H9 (cell line): Measurements from ENCODE around the gene PAM. TPM values are rescaled to one million over a fixed set of nuclear protein-coding genes. Genes with fewer than 3 reads are reported as not detected.

Experiments
- DNase-seq: peaks from one replicate; pipeline ENCODE4 v3.0.0-alpha.2; 2017
- H2AFZ ChIP-seq: one replicate; pipeline ENCODE4 v1.6.1; 2013; ENCODE audit warnings: mild to moderate bottlenecking, low read length, control low read depth, moderate library complexity
- H2AK5ac ChIP-seq: 2 replicates; pipeline ENCODE4 v1.6.1; 2013; ENCODE audit warnings: low read length, control low read depth, mixed read lengths; ENCODE audit not compliant: insufficient read length
- H2BK120ac ChIP-seq: one replicate; pipeline ENCODE4 v1.6.1; 2013; ENCODE audit warnings: low read depth, mild to moderate bottlenecking, low read length, control low read depth, inconsistent platforms; ENCODE audit not compliant: poor library complexity, severe bottlenecking
- H2BK12ac ChIP-seq: 2 replicates; pipeline ENCODE4 v1.6.1; 2013; ENCODE audit warnings: low read length, control low read depth, mixed read lengths, low read depth; ENCODE audit not compliant: insufficient read length
- H2BK15ac ChIP-seq: 2 replicates; pipeline ENCODE4 v1.6.1; 2013; ENCODE audit warnings: low read depth, low read length, control low read depth
- H2BK20ac ChIP-seq: one replicate; pipeline ENCODE4 v1.6.1; 2013; ENCODE audit warnings: low read depth, mild to moderate bottlenecking, low read length, control low read depth, inconsistent platforms; ENCODE audit not compliant: poor library complexity, severe bottlenecking
- H2BK5ac ChIP-seq: 2 replicates; pipeline ENCODE4 v1.6.1; 2013; ENCODE audit warnings: low read length, control low read depth, mixed read lengths; ENCODE audit not compliant: insufficient read length
- H3K14ac ChIP-seq: 2 replicates; pipeline ENCODE4 v1.6.1; 2013; ENCODE audit warnings: low read length, control low read depth; ENCODE audit not compliant: insufficient read depth
- H3K18ac ChIP-seq: 2 replicates; pipeline ENCODE4 v1.6.1; 2013; ENCODE audit warnings: low read depth, mild to moderate bottlenecking, mixed read lengths, low read length, control low read depth; ENCODE audit not compliant: insufficient read length
- H3K23ac ChIP-seq: 2 replicates; pipeline ENCODE4 v1.6.1; 2013; ENCODE audit warnings: low read length, control low read depth, mixed read lengths, low read depth; ENCODE audit not compliant: insufficient read length
- H3K23me2 ChIP-seq: 2 replicates; pipeline ENCODE4 v1.6.1; 2013; ENCODE audit warnings: low read depth, mild to moderate bottlenecking, mixed read lengths, low read length, control low read depth; ENCODE audit not compliant: insufficient read length, poor library complexity, severe bottlenecking
- H3K27ac ChIP-seq: 2 replicates; pipeline ENCODE4 v1.5.1; 2013; ENCODE audit warnings: low read length, control low read depth, mixed read lengths, low read depth; ENCODE audit not compliant: insufficient read length
- H3K27me3 ChIP-seq: 2 replicates; pipeline ENCODE4 v1.6.1; 2013; ENCODE audit warnings: low read length, control low read depth, inconsistent platforms; ENCODE audit not compliant: insufficient read depth
- H3K4ac ChIP-seq: 2 replicates; pipeline ENCODE4 v1.6.1; 2013; ENCODE audit warnings: low read depth, mild to moderate bottlenecking, control low read depth, inconsistent platforms, low read length, moderate library complexity
- H3K4me1 ChIP-seq: 2 replicates; pipeline ENCODE4 v1.6.1; 2013; ENCODE audit warnings: low read length, control low read depth, inconsistent platforms; ENCODE audit not compliant: insufficient read depth
- H3K4me2 ChIP-seq: 2 replicates; pipeline ENCODE4 v1.6.1; 2013; ENCODE audit warnings: low read length, control low read depth, mixed read lengths; ENCODE audit not compliant: insufficient read length, insufficient read depth
- H3K56ac ChIP-seq: 2 replicates; pipeline ENCODE4 v1.6.1; 2013; ENCODE audit warnings: low read depth, mild to moderate bottlenecking, mixed read lengths, low read length, control low read depth; ENCODE audit not compliant: insufficient read length
- H3K79me1 ChIP-seq: 2 replicates; pipeline ENCODE4 v1.6.1; 2013; ENCODE audit warnings: low read depth, mild to moderate bottlenecking, moderate library complexity, low read length, control low read depth, inconsistent platforms; ENCODE audit not compliant: insufficient read depth, poor library complexity, severe bottlenecking
- H3K79me2 ChIP-seq: 2 replicates; pipeline ENCODE4 v1.6.1; 2013; ENCODE audit warnings: low read length, control low read depth, inconsistent platforms; ENCODE audit not compliant: insufficient read depth
- H3K9ac ChIP-seq: 2 replicates; pipeline ENCODE4 v1.6.1; 2013; ENCODE audit warnings: low read length, control low read depth, mixed read lengths; ENCODE audit not compliant: insufficient read length; ENCODE audit errors: extremely low read depth
- H3K9me3 ChIP-seq: one replicate; pipeline ENCODE4 v1.6.1; 2013; ENCODE audit warnings: low read depth, low read length, inconsistent platforms; ENCODE audit not compliant: control insufficient read depth
- H3T11ph ChIP-seq: one replicate; pipeline ENCODE4 v1.6.1; 2013; ENCODE audit warnings: mild to moderate bottlenecking, low read length, control low read depth, inconsistent platforms
- H4K20me1 ChIP-seq: one replicate; pipeline ENCODE4 v1.6.1; 2013; ENCODE audit not compliant: control insufficient read depth, insufficient read length, insufficient read depth
- H4K5ac ChIP-seq: 2 replicates; pipeline ENCODE4 v1.6.1; 2013; ENCODE audit warnings: low read depth, mild to moderate bottlenecking, mixed read lengths, low read length, control low read depth; ENCODE audit not compliant: insufficient read length
- H4K8ac ChIP-seq: replicated peaks from 2 replicates; pipeline ENCODE4 v1.6.1; 2013; ENCODE audit warnings: low read length, control low read depth, mixed read lengths, low read depth; ENCODE audit not compliant: insufficient read length
- H4K91ac ChIP-seq: 2 replicates; pipeline ENCODE4 v1.6.1; 2013; ENCODE audit warnings: low read depth, mild to moderate bottlenecking, moderate library complexity, mixed read lengths, low read length, control low read depth; ENCODE audit not compliant: insufficient read length
- H3K27ac Mint-ChIP-seq, 3 experiments: 2 replicates in 2 of 3; 3 replicates in 1 of 3; pipeline ENCODE4 v1.8.0; 2020 to 2021; ENCODE audit warnings: mixed read lengths in 3 of 3, mild to moderate bottlenecking in 1 of 3, moderate library complexity in 1 of 3
- H3K27me3 Mint-ChIP-seq: 2 replicates; pipeline ENCODE4 v1.8.0; 2021; ENCODE audit warnings: low read depth, mild to moderate bottlenecking, moderate library complexity, mixed read lengths
- H3K36me3 Mint-ChIP-seq, 3 experiments: 2 replicates in 2 of 3; 3 replicates in 1 of 3; pipeline ENCODE4 v1.8.0; 2020 to 2021; ENCODE audit warnings: low read depth in 3 of 3, mixed read lengths in 3 of 3; ENCODE audit not compliant: insufficient read depth in 1 of 3
- H3K4me1 Mint-ChIP-seq, 2 experiments: 2 replicates each; pipeline ENCODE4 v1.8.0; 2020; ENCODE audit warnings: mixed read lengths in 2 of 2
- H3K4me3 Mint-ChIP-seq, 2 experiments: 2 replicates in 1 of 2; 3 replicates in 1 of 2; pipeline ENCODE4 v1.8.0; 2020 to 2021; ENCODE audit warnings: mild to moderate bottlenecking in 2 of 2, mixed read lengths in 2 of 2, moderate library complexity in 1 of 2
- H3K9me3 Mint-ChIP-seq, 2 experiments: 2 replicates in 1 of 2; 3 replicates in 1 of 2; pipeline ENCODE4 v1.8.0; 2020; ENCODE audit warnings: mild to moderate bottlenecking in 2 of 2, mixed read lengths in 2 of 2, moderate library complexity in 1 of 2
- CTCF ChIP-seq: fragments of 200-600 bp; sonication (generic); conservative IDR thresholded peaks from 3 replicates; pipeline ENCODE4 v1.8.0; 2021; ENCODE audit warnings: antibody characterized with exemption, mild to moderate bottlenecking
- WGBS: extraction: QIAGEN DNeasy Blood & Tissue Kit; methylation state at CpG from one replicate; pipeline ENCODE4 v1.1.7; 2013; ENCODE audit warnings: missing lambda C conversion rate, low lambda C conversion rate, mixed read lengths; ENCODE audit not compliant: insufficient read length; ENCODE audit errors: extremely low coverage; 5-methylcytosine and 5-hydroxymethylcytosine counted together
- total RNA-seq: library from RNA; stranded (reverse); gene quantifications from 2 replicates; pipeline ENCODE4 v1.2.1, GENCODE V29; 2021

The PAM gene
- total RNA-seq, 1 experiment from 2014 or later: 31.5 TPM

DNA sequence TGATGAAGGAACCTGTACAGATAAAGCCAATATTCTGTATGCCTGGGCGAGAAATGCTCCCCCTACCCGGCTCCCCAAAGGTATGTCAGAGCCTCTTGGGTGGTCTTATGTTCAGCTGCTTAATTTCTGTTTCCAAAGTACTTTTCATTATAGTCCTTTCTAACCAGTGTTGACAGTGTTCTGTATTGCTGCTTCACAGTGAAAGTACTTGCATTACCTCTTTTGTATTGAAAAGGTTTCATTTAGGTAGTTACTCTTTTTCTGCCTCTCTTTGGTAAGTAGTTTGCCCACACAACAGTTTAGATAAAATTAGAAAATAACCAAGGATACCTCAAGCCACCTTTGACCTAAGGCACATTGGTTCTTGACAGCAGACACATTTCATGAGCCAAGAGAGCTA, 169.9 kb downstream of the PAM start:
- H3K27me3 Mint-ChIP-seq: no peaks in the 10 kb centered on the region
- TF ChIP-seq CTCF: no peak
- H3K79me2 ChIP-seq: no peaks in the 10 kb centered on the region
- no peaks in the 10 kb centered on the region for H3K9me3 Mint-ChIP-seq
- H3K4me1 Mint-ChIP-seq: peaks cover 0 to 8% of the 10 kb centered on the region in 2 experiments; a peak in 2 of 4 replicates
- H3K79me1 ChIP-seq: no peaks in the 10 kb centered on the region
- no peak overlapping the region for H3T11ph ChIP-seq
- H3K4me2 ChIP-seq: no peak overlapping the region
- H2BK12ac ChIP-seq: no peak overlapping the region
- no peaks in the 10 kb centered on the region for H3K23me2 ChIP-seq
- H4K20me1 ChIP-seq: no peaks in the 10 kb centered on the region
- no peak for DNase-seq
- no peak overlapping the region for H2BK20ac ChIP-seq
- no peak overlapping the region for H3K27ac ChIP-seq
- no peak overlapping the region for H2BK15ac ChIP-seq
- H3K56ac ChIP-seq: no peak overlapping the region
- H3K36me3 Mint-ChIP-seq: no peaks in the 10 kb centered on the region
- H3K14ac ChIP-seq: no peak overlapping the region
- H3K18ac ChIP-seq: no peak overlapping the region
- H2BK120ac ChIP-seq: no peak overlapping the region
- H3K9ac ChIP-seq: no peak overlapping the region
- H3K4me1 ChIP-seq: no peaks in the 10 kb centered on the region
- no peak overlapping the region for H2AK5ac ChIP-seq
- H3K9me3 ChIP-seq: no peaks in the 10 kb centered on the region
- H4K91ac ChIP-seq: no peak overlapping the region
- no CpG with 5 or more reads among the region's 2 CpGs for WGBS
- no peak overlapping the region for H3K4ac ChIP-seq
- H4K8ac ChIP-seq: no peak overlapping the region
- no peaks in the 10 kb centered on the region for H3K27me3 ChIP-seq
- H4K5ac ChIP-seq: no peak overlapping the region
- H2AFZ ChIP-seq: no peak overlapping the region
- no peak overlapping the region for H3K27ac Mint-ChIP-seq
- H3K4me3 Mint-ChIP-seq: no peak overlapping the region
- no peak overlapping the region for H3K23ac ChIP-seq
- no peak overlapping the region for H2BK5ac ChIP-seq
